ENCODE results near the gene ANGPTL4.

- TF ChIP-seq CTCF (IDR thresholded peaks at IDR 0.05 in 4 of 5, conservative IDR thresholded peaks at IDR 0.05 in 1 of 5), result no peak
- TF ChIP-seq POLR2A (IDR thresholded peaks at IDR 0.05), result no peak
These were observed 2.2 kb downstream of the ANGPTL4 start for GRCh38 chr19:8366121-8366581.
